ENCODE measurements around the gene ATP8A2.
"Not testable (repeated sequence)": the region's sequence is repeated elsewhere in the genome, so short reads cannot be mapped to it uniquely, and the experiment has no call there.

Gene ATP8A2

DNA sequence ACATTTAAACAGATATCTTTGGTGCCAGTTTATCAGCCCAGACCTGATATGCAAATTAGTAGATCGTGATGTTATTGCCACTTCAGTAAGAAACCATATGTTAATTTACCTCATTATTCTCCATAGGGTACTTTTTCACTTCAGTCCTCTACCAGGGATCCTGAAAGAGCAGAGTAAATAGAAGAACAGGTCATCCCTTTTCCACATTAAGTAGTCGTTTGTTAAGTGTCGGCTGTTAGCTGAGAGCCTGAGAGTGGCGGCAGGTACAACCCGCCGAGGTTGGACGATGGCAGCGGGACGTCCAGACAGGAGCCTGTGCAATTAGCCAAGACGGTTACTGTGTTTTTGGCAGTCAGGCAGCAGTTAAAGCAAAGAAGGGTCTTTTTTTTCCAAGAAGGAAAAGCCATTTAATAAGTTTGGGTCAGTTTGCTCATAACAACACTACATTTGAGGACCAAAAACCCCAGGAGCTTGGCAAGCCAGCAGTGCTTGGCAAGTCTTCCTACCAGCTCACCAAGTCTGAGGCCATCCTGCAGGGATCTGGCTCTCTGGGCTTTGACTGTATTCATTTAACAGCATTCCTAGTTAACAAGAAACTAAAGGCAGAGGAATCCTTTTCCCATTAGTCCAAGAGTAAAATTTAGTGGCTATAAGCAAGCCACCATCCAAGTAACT lies 448.2 kb downstream of the ATP8A2 start:
- DNase-seq, result no peak

DNA sequence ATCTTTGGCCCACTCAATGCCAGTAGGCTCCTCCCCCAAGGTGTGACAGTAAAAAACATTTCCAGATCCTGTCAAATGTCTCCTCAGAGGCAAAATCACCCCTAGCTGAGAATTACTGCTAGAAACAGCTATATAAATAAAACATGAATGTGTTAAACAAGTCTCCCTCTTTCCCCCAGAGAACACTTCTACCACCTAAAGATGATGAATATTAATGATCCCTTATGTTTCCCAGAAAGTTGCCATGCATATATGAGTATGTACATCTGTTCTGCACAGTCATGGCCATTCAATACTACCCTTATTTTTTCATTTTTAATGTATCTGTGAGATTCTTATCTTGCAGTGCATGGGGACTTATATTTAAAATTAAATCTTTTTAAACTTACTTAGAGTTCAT lies 450.0 kb downstream of the ATP8A2 start:
- no peak for DNase-seq

DNA sequence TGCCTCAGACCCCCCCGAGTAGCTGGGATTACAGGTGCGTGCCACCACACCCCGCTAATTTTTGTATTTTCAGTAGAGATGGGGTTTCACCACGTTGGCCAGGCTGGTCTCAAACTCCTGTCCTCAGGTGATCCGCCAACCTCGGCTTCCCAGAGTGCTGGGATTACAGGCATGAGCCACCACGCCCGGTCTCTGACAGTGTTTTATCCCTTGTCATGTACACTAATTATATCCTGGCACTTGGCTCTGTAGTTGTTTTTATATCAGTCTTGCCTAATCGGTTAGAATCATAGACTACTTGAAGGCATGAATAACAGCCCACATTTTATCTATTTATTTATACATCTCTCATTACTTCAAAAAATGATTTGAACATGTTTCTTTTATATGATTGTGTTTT lies 455.4 kb downstream of the ATP8A2 start:
- not testable (repeated sequence) for DNase-seq

DNA sequence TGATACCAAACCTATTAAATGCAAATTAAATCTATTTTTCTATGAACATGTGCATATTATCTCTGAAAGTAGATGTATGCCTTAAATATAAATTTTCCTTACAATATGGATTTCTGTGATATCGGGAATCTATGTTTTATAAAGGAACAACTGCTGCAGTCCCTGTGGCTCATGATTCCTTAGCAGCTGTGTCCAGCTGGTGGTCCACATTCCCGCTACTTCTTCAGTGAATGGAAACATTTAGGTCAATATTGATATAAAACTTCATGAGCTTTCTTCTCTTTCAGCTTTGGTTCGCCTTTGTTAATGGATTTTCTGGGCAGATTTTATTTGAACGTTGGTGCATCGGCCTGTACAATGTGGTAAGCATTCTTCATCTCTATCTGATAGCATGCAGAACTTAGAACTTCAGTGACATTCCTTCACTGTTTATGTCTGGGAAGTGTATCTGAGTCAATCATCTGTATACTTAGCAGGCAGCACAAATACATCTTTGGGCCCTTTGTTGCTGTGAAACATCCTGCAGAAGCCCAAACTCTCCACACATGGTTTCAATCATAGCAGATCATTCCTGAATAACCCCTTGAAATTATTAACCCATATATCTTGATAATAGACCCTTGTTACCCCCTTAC lies 456.2 kb downstream of the ATP8A2 start:
- DNase-seq, result no peak

DNA sequence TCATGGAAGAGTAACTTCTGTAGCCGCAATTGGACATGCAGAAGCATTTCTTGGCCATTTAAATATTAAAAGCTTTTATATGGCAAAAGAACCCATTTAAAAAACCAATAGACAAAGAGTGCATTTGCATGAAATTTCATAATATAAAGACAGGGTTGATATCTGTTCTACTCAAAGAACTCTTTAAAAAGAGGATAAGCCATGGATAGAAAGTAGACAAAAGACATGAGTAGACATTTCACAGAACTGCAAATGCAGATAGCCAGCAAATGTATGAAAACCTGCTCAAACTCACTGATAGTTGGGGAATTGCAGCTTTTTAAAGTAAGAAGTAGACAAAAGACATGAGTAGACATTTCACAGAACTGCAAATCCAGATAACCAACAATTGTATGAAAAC lies 462.0 kb downstream of the ATP8A2 start:
- no peak for DNase-seq

DNA sequence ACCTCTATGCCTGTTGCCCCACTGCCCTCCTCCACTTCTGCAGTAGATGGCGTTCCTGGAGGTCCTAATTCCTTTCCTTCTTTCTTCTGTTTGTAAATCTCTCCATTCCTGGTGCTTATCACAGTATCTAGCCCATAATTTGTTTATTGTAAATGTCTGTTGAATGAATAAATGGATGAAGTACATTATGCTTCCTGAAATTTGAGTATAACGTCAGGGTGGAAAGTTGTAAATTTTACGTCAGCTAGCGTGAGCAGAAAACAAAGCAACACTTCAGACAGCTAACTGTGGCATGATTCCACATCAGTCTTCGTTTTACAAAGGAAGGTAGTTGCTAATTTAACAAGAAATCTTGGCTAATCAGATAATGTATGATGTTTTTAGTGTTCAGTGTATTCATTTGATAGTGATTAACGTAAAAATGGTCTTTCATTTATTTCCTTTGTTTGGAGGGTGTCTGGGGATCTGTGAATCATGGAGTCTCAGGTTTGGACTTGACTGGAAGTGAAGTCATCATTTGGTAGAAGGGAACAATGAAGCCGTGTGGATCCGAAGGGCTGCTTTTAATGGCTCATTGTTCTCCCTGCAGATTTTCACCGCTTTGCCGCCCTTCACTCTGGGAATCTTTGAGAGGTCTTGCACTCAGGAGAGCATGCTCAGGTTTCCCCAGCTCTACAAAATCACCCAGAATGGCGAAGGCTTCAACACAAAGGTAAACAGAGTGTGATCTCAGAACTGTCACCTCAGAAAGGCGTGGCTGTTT lies 465.0 kb downstream of the ATP8A2 start:
- no peak for DNase-seq

DNA sequence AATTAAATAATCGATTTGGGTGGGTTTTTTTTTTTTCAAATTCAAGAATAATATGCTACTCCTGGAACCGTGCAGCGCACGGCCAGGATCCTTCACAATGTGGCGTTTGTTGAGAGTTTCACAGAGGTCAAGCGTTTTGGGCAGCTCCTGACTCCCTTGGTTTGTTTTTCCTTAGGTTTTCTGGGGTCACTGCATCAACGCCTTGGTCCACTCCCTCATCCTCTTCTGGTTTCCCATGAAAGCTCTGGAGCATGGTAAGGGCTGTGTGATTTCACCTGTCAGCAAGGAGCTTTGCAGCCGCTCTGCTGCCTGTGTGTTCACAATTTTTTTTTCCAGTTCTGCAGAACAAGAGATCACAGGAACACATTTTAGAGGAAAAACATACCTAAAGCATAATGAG lies 467.6 kb downstream of the ATP8A2 start:
- DNase-seq, result no peak

DNA sequence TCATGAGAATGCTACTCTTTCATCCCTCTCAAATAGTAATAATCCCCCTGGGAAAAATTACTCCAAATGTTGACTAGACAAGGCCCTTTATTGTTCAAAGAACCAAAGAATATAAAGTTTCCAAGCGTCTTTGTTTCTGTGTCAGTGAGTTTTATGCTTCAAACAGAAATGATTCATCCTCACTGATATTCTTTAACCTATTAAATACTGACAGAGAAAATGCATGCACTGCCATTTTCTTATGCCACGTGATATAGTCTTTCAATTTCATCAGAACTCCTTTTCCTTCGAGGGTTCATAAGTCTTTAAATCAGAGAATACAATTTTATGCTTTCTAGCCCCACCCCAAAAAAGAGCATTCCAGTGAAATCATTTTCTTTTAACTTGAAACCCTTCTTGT lies 468.5 kb downstream of the ATP8A2 start:
- DNase-seq, result no peak

DNA sequence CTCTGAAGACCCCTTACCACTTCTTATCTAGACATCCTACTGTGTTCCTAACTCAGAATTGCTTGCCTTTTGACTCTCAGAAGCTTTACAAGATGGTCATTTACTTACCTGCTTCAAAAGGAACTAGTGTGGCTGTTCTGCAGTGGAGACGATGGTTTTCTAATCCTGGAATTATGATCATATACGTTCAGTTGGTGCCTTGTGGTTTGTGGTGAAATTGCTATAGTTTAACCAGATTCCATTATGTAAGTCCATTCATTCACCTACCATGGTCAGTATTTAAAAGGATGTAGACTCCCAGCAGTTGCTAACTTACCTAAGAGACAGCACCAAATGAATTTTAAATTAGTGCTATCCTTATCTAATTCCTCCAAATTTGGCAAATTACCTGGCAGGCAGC lies 469.2 kb downstream of the ATP8A2 start:
- DNase-seq, result no peak

DNA sequence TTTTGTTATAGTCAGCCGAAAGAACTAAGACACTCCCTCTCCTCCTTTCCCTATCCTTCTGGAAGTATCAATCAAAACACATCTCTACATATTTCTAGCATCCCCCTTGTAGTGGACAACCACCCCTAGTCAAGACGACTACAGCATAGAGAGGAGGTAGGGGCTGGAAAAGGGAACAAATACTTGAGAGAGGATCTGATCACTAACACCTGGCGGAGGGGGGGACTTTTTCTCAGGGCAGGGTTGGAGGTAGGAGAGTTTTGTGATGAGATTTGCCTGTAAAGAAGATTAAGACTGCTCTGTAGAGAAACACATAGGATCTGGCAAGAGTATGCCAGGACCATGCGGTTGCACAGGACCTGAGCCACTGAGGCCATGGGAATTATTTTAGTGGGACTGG lies 471.9 kb downstream of the ATP8A2 start:
- DNase-seq, result peak; percentile 82

DNA sequence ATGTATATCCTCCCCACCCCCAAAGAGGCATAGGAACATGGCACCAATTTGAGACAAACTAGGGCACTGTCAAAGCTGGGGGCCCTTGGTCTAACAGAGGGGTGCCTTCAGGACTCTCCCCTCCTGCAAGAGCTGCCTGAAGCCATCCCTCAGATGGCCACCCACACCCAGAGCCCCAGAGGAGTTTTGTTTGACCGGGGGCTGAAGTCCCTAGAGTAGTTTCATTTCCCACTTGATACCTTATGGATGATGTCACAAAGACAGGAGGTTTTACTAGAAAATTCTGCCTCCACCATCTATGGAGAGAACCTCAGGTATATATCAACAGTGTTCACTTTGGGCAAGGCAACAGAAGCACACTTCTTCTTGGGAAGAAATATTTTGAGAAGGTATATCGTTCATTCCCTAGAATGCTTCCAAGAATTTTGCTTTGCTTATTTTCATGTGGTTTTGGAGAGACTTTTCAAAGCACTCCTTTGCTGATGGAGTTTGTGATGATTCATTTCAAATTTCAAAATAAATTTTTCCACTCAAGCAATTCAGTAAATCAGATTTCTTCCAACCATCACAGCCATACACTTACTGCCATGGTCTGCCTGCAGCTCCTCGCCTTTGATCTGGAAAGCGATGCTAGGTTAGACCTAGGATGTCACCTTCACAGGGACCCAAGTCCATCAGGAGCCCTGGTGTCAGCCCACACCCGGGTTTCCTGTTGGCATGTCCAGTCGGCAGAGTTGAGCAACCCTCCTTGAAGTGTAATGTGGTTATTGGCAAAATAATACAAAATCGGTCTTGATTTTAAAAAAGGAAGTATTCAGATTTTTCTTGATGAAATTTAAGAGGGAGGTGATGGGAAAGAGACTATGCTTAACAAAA lies 473.0 kb downstream of the ATP8A2 start:
- no peak for DNase-seq

DNA sequence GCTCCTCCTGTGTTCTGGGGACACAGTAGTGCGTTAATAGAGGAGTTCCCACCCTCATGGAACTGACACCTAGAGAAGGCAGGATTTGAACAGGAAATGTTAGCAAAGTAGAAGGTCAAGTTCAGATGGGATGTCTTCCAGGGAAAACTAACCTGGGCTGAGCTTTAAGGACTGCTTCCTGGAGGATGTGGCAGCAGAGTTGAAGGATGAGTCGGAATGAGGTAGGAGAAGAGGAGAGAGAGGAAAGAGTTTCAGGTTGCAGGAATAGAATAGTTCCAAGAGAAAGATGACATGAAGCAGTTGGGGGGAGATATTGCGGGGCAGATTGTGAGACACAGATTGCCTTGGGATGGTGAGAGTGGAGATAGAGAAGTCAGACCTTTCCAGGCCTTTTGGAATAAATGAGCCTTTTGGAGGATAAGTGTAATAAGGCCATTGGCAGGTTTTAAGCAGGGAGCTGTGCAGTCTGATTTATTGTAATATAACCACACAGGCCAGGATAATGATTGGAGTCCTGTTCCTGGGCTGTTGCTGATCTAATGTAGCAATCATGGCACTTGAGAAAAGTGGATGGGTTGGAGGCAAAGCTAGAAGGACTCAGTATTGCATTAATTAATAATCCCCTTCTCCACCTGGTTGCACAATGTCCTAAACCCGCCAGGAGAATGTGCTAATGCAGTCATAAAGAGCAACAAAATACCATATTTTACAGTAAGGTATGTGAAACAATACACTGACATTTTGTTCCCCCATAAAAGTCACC lies 474.6 kb downstream of the ATP8A2 start:
- DNase-seq, result no peak

DNA sequence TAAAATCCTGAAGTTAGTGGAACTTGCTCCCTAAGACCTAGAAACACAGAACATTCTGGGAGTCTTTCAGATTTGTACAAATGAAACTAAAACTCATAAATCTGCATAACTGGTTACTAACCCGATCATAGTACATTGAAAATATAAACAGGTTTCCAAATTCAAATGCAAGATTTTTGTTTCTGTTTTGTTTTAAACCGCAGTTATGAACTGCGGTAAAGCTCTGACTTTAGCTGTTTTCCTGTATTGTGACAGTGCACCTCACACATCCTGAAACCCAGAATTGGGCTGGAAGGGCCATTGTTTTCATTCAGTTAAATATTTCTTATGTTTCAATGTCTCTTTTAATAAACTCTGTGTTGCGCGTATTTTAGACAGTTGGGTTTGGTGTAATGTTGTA lies 475.4 kb downstream of the ATP8A2 start:
- DNase-seq, result no peak

DNA sequence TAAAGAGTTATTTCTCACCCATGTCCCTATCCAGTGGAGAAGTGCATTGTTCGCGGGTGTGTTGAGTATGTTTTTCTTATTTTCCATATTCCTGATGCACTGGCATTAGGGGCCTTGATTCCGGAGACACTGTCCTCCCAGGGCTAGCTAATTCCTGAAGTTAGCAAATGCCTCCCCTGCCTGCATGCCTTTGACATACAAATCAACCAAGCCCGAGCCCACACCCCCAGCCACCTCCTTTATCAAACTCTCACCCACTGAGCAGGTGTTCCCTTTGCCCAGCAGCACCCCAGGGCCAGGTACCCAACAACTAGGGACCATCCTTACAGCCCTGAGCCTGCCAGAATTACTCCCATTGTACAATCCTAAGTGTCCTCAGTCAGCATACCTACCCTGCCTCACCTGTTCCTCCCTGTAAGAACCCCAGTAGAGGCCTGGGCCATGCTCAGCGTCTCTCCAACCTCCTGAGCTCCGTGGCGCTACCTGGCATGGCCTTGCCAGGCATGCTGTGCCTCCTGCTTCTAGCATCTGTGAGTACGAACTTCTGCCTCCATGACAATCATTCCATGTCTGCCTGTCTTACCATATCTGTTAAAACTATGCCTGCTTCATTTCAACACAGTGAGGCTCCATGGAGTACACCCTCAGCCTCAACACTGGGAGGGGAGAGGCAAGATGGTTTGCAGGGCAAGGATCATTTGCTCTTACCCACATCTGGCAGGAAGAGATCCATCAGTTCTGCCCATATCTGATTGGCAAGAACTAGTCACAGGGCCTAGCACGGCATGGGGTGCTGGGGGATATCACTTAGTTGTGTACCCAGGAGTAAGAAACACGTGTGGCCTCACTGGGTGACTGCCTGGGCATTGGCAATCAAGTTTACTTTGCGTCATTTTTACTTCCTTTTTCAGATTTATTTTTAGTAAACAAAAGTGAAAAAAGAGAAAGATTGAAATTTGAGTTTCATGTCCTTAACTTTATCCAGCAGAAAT lies 476.2 kb downstream of the ATP8A2 start:
- DNase-seq, result no peak

DNA sequence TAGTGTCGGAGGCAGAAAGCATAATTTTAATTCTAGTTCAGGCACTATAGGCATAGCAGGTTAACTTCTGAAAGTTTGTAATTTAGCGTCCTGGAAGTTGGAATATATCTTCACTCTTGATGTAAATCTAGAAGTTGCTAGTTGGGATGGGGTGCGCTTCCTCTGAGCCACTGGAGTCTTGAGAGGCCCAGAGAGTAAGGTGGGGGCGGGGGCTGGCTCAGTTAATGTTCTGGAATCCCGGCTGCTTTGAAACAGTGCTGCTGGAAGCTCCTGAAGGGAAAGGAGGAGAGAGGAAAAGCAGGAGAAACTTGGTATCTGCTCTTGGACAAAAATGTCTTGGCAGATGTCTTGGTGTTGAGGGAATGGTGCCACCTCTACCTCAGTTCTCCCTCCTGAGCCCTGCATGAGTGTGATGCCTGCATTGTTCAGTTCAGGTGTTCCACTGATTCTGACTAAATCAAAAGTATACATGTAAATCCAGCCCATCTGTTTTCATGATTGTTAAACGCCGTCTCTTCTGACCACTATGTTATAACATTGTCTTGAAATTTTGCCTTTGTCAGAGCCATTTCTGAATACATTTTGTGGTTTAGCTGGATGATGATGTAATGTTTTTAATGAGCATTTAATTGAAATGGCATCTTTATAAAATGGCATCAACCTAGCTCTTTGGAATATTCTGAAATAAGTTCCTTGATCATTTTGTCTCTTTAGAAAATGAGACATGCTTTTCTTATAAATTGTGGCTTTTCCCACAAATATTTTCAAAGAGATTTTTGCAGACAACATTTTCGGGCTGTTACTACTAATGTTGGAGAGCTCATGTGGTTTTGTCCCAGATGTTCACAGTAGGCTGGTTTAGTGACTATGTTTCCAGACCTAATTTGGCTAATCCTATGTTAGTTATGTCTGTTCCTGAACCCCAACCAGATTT lies 477.3 kb downstream of the ATP8A2 start:
- no peak for DNase-seq

DNA sequence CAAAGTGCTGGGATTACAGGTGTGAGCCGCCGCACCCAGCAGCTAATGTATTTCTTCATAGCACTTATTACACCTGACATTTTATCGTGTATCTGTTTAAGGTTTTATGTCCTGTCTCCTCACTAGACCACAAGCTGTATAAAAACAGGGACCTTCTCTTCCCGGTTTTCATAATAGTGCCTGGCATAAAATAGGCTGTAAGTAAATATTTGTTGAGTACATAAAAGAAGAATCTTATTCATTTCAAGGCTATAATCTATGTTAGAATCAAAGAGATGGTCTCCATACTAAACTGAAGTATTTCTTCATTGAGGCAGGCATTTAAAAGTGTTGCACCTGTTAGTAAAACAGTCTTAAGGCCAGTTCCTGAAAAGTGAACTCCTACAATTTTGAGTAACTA lies 486.1 kb downstream of the ATP8A2 start:
- no peak for DNase-seq

DNA sequence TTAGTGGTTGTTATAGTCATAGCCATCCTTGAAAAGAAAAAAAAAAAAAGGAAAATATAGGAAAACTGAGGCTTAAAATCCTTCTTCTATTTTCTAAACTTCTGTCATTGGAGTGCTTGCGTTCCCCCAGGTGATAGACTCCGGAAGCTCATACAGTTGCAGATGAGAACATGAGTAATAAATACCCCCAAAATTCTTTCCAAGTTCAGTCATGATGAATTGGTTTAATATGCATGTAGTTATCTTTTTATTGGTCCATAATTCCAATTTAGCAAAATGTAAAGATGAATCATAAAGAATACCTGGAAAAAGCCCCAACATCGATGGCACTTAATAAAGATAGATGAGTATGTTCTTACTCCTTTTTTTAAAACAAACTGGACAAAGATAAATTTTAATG lies 487.8 kb downstream of the ATP8A2 start:
- no peak for DNase-seq

DNA sequence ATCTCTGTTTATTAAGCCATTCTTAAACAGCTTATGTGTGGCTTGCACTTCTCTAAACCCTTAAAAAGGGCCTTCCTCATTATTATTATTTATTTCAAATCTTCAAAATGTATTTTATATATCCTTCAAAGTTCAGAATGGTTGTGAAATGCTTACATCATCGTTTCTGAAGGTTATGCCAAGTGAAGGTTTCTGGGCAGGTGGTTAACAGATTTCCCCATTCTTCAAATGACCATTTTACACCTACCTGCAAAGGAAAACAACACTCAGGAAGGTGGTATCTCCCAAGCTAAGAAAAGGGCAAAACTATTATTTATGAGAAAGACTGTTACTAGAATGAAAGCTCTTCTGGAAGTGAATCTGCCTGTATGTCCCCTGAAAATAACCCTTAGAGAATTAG lies 488.5 kb downstream of the ATP8A2 start:
- DNase-seq, result no peak

DNA sequence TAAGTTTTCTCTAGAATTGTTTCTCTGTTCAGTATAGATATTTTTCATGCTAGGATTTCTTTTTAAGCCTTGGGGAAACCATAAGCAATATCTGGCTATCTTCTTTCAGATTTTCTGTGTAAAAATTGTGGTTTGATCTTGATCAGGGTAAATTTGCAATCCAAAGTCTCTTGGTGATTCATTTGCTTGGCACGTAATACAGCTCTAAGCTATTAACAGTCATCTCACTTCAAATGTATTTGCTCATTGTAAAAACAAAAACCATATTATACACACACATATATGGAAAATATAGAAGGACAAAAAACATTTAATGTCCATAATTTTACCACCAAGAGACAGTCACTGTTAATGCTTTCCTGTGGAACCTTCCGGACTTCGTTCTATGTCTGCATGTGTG lies 489.1 kb downstream of the ATP8A2 start:
- no peak for DNase-seq

DNA sequence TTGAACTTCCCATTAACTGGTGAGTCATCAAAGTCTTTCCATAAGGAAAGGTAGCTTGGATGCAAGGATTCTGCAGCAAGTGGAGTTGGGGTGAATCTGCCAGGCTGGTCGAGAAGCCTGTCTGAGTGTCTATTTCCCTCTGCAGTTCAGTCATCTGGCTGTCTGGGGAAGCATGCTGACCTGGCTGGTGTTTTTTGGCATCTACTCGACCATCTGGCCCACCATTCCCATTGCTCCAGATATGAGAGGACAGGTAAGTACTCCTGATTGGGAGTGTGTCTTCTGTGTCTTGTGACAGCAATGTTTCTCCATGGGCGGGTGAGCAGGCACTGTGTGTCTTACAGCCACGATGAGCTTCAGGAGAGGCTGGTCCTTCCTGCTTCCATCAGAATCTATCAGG lies 490.4 kb downstream of the ATP8A2 start:
- DNase-seq, result no peak
